Neutrophil (primary cell): ENCODE measurements around the gene DSCAM.

Source experiments
- H3K27ac ChIP-seq: fragments of 200-600 bp; sonication (generic); 2 replicates; pipeline ENCODE4 v1.5.1; 2016; ENCODE audit warnings: mild to moderate bottlenecking, moderate library complexity
- H3K27me3 ChIP-seq: fragments of 200-600 bp; sonication (generic); 2 replicates; pipeline ENCODE4 v1.6.0; 2016; ENCODE audit warnings: mild to moderate bottlenecking
- H3K36me3 ChIP-seq: fragments of 200-600 bp; sonication (generic); 2 replicates; pipeline ENCODE4 v1.5.1; 2017
- H3K4me1 ChIP-seq, 2 experiments: fragments of 200-600 bp in 1 of 2; sonication (generic) in 1 of 2; 1 replicate in 1 of 2; 2 replicates in 1 of 2; pipeline versions ENCODE4 v1.5.1 to v1.6.1; 2013 to 2016; ENCODE audit warnings: low read depth in 1 of 2, low read length in 1 of 2, mild to moderate bottlenecking in 1 of 2, moderate library complexity in 1 of 2; ENCODE audit not compliant: control insufficient read depth in 1 of 2, insufficient read depth in 1 of 2
- H3K4me3 ChIP-seq, 2 experiments: fragments of 200-600 bp in 1 of 2; sonication (generic) in 1 of 2; 1 replicate in 1 of 2; 2 replicates in 1 of 2; pipeline ENCODE4 v1.5.1; 2013 to 2016; ENCODE audit warnings: low read depth in 1 of 2, low read length in 1 of 2, mild to moderate bottlenecking in 1 of 2, moderate library complexity in 1 of 2
- H3K9me3 ChIP-seq: fragments of 200-600 bp; sonication (generic); 2 replicates; pipeline ENCODE4 v1.5.1; 2016
- TF ChIP-seq, protein P1 (sequence below): fragments of 200-600 bp; sonication (generic); IDR thresholded peaks from 2 replicates; pipeline ENCODE4 v1.5.1; 2016; ENCODE audit warnings: antibody characterized with exemption

DSCAM gene

GRCh38 chr21:40466893-40467483, 380.0 kb downstream of the DSCAM start:
- TF ChIP-seq, protein P1, sequence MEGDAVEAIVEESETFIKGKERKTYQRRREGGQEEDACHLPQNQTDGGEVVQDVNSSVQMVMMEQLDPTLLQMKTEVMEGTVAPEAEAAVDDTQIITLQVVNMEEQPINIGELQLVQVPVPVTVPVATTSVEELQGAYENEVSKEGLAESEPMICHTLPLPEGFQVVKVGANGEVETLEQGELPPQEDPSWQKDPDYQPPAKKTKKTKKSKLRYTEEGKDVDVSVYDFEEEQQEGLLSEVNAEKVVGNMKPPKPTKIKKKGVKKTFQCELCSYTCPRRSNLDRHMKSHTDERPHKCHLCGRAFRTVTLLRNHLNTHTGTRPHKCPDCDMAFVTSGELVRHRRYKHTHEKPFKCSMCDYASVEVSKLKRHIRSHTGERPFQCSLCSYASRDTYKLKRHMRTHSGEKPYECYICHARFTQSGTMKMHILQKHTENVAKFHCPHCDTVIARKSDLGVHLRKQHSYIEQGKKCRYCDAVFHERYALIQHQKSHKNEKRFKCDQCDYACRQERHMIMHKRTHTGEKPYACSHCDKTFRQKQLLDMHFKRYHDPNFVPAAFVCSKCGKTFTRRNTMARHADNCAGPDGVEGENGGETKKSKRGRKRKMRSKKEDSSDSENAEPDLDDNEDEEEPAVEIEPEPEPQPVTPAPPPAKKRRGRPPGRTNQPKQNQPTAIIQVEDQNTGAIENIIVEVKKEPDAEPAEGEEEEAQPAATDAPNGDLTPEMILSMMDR: no peak
- Histone ChIP-seq H3K4me3 (no peak overlapping the region), H3K36me3 (no peaks in the 10 kb centered on the region), H3K4me1 (no peaks in the 10 kb centered on the region), H3K27ac (no peak overlapping the region), H3K27me3 (no peaks in the 10 kb centered on the region), H3K9me3 (no peaks in the 10 kb centered on the region)

DNA sequence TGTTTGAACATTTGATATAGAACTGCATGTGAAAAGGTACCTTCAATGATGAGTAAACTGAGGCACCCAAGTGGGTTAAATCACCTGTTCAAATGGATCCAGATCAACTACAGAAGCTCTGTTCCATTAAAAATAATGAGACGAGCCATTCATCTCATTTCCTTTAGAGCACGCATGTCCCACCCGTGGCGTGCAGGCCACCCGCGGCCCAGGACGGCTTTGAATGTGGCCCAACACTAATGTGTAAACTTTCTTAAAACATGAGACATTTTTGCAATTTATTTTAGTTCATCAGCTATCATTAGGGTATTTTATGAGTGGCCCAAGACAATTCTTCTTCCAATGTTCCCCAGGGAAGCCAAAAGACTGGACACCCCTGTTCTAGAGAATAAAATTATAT, 381.6 kb downstream of the DSCAM start:
- Histone ChIP-seq H3K4me1 (no peaks in the 10 kb centered on the region), H3K4me3 (no peak overlapping the region), H3K36me3 (no peaks in the 10 kb centered on the region), H3K9me3 (no peaks in the 10 kb centered on the region), H3K27ac (no peak overlapping the region), H3K27me3 (no peaks in the 10 kb centered on the region)
- TF ChIP-seq, protein P1: no peak

DNA sequence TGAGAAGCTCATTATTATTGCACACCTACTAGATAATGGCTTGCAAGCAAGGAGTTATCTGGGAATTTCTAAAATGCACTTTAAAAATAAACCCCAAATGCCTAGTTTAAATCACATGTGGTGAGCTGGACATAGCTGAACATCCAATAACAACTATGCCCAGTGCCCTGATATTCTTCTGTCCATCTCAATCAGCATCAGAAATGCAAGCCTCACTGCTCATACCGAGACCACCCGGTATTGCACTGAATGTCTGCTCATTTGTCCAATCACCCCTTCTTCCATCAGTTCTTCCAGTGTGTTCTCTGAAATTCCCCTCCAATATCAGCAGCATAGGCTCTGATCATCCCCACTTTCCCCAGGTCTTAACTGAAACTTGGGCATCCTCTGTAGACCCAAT, 383.8 kb downstream of the DSCAM start:
- no peaks in the 10 kb centered on the region for H3K4me1 ChIP-seq
- no peaks in the 10 kb centered on the region for H3K27me3 ChIP-seq
- TF ChIP-seq, protein P1: no peak
- H3K9me3 ChIP-seq: no peaks in the 10 kb centered on the region
- H3K36me3 ChIP-seq: no peaks in the 10 kb centered on the region
- no peak overlapping the region for H3K27ac ChIP-seq
- H3K4me3 ChIP-seq: no peak overlapping the region

DNA sequence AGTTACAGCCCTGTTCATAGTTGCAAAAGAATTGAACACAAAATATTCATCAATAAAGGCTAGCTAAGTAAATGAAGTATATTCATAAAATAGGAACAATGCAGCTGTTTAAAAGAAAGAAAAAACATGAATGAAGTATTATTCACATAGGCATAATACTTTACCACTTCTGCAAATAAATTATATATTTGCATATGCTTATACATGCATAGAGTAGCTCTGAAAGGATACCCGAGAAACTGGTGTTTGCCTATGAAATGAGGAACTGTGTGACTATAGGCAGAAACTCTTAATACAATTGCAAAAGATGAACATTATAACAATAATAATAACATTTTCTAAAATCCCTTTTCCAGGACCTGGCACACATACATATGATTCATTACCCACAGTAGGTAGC, 385.9 kb downstream of the DSCAM start:
- Histone ChIP-seq H3K9me3 (no peaks in the 10 kb centered on the region), H3K4me3 (no peak overlapping the region)
- TF ChIP-seq, protein P1: no peak

GRCh38 chr21:40457741-40458140, 389.2 kb downstream of the DSCAM start:
- Histone ChIP-seq H3K27me3 (no peaks in the 10 kb centered on the region), H3K27ac (no peak overlapping the region), H3K36me3 (no peaks in the 10 kb centered on the region), H3K9me3 (no peaks in the 10 kb centered on the region), H3K4me3 (no peak overlapping the region), H3K4me1 (no peaks in the 10 kb centered on the region)
- TF ChIP-seq, protein P1: no peak

More for the DNA sequence above, 385.9 kb downstream of the DSCAM start:
- H3K27ac ChIP-seq: no peak overlapping the region
- no peaks in the 10 kb centered on the region for H3K27me3 ChIP-seq
- H3K4me1 ChIP-seq: no peaks in the 10 kb centered on the region
- no peaks in the 10 kb centered on the region for H3K36me3 ChIP-seq
